GM21447 (cell line): ENCODE data around the gene LARP4.
"Not testable (repeated sequence)": the region's sequence is repeated elsewhere in the genome, so short reads cannot be mapped to it uniquely, and the experiment has no call there.

Experiments
- ATAC-seq: cut with Tn5 transposase; IDR thresholded peaks from one replicate; pipeline ENCODE4 v1.9.1; 2021; ENCODE audit not compliant: unreplicated experiment

Gene LARP4

DNA sequence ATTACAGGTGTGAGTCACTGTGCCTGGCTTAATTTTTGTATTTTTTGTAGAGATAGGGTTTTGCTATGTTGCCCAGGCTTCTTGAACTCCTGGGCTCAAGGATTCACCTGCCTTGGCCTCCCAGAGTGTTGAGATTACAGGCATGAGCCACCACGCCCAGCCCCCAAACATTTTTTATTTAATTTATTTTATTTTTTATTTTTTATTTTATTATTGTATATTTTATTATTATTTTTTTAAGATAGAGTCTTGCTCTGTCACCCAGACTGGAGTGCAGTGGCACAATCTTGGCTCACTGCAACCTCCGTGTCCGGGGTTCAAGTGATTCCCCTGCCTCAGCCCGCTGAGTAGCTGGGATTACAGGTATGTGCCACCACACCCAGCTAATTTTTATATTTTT is 121.1 kb downstream of the LARP4 start:
- ATAC-seq, result not testable (repeated sequence)

- no peak for ATAC-seq
Observed at GRCh38 chr12:50523772-50524171, 123.1 kb downstream of the LARP4 start.

- ATAC-seq, result no peak
Observed at GRCh38 chr12:50524621-50525020, 123.9 kb downstream of the LARP4 start.

GRCh38 chr12:50525422-50525821 is 124.7 kb downstream of the LARP4 start:
- ATAC-seq, result no peak

DNA sequence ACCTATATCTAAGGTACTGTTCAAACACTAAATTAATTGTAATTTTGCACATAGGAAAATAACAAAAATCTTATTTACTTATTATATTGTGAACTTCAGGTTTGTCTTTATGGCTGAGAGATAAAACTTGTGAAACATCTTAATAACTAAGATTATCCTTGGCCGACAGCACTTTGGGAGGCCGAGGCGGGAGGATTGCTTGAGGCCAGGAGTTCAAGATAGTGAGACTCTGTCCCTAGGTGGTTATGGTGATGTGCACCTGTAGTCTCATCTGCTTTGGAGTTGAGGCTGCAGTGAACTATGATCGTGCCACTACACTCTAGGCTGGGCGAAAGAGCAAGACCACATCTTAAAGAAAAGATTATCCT is 126.7 kb downstream of the LARP4 start:
- ATAC-seq, result no peak

DNA sequence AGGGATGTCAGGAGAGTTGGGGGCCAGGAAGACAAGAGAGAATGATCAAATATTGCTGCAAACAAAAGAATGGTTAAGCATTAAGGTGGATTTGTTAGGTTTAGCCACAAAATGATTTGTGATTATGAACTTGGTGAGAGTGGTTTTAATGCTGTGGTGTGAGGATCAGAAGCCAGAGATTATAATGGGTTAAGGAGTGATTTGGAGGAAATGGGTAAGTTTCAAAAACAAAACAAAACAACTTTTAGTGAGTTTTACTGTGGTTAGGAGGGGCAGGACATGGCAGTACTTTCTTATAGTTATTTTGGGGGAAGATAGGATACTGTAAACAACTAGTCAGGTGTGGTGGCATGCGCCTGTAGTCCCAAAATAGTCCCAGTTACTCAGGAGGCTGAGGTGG is 128.1 kb downstream of the LARP4 start:
- no peak for ATAC-seq

DNA sequence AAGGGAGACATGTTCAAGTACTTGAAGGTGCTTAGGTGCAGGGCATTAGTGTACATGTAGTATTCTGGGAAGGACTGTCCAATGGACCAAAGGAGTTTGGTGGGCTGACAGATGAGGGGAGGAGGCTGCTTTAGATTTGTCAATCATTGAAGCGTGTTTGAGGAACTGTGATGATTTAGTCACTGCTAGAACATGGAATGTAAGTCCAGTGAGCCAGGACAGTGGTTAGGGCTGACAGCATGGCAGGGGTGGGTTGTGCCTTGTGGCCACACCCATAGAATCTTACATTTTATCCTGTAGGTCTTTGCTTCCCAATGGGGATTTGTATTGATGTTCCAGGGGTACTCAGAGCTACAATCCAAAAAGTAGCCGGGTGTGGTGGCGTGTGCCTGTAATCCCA is 128.7 kb downstream of the LARP4 start:
- no peak for ATAC-seq
